ENCODE results near the gene DHX15.

- no peak for TF ChIP-seq POLR2A (IDR thresholded peaks at IDR 0.05)
- TF ChIP-seq CTCF (IDR thresholded peaks at IDR 0.05): no peak
These were observed 47.7 kb upstream of the DHX15 start for GRCh38 chr4:24632011-24632410.
